ENCODE results near the gene CWC15.
"Not testable (repeated sequence)": the region's sequence is repeated elsewhere in the genome, so short reads cannot be mapped to it uniquely, and the experiment has no call there.

Gene CWC15

GRCh38 chr11:94973099-94973968 is at the start of gene CWC15, which contains the start of gene KDM4D:
Gene CWC15 (minus strand): TSS chr11:94973556. CDS start chr11:94972185, 1,371 bp downstream.
Gene KDM4D (plus strand): TSS chr11:94973709. CDS start chr11:94997373, 23,664 bp downstream.
- DNase-seq: peak; percentile 69

GRCh38 chr11:95021468-95021867 is 48.1 kb upstream of the CWC15 start:
- not testable (repeated sequence) for DNase-seq

- DNase-seq: no peak
Observed at GRCh38 chr11:95016139-95016538, 42.8 kb upstream of the CWC15 start.

GRCh38 chr11:95014184-95014821 is 40.9 kb upstream of the CWC15 start:
- DNase-seq: no peak

- DNase-seq: no peak
Observed at GRCh38 chr11:95011376-95011775, 38.0 kb upstream of the CWC15 start.

- DNase-seq: no peak
Observed at GRCh38 chr11:95005642-95006041, 32.3 kb upstream of the CWC15 start.

- no peak for DNase-seq
Observed at GRCh38 chr11:95003716-95004115, 30.4 kb upstream of the CWC15 start.

- DNase-seq: no peak
Observed at GRCh38 chr11:94998285-94998684, 24.9 kb upstream of the CWC15 start.

GRCh38 chr11:94997437-94997836 is 24.1 kb upstream of the CWC15 start:
- DNase-seq: no peak

DNA sequence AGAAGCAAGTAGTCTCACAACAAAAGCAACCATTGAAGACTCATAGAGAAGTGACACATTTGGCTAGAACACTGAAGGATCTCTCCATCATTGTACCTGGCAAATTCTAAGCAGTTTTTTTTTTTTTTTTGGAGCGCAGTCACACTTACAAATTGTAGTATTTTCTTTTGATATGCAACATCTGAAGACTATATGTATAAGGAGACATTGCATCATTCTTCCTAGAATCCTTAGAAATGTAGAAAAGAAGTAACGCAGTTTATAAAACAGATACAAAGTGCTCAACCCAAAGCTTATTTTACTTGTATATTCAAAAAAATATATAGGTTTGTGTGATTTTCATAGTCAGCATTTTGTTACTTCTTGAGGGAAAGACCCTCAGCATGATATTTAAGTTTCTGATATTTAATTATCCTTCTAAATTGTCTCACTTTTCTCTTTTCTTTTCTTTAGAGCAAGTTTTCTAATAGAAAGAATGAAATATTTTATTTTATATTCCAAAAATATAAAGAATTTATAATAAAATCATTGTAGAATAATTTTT is 20.1 kb upstream of the CWC15 start:
- DNase-seq: no peak

- DNase-seq: no peak
Observed at GRCh38 chr11:94988748-94989147, 15.4 kb upstream of the CWC15 start.

DNA sequence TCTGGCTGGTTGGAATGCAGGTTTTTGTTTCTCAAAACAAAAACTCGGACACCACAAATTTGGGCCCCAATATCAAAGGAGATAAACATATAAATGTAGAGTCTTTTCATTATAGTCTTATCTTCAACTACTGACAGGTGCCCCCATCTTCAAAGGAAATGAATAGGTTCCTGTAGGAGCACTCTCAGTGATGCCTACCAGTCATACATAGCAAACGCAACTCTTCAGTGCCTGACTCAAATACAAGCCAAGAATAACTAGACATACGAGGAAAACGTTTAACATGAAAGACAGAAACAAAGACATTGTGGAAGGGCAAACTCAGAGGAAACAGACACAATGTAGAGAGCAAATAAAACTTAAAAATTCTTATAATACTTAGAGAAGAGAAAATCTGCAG is 14.0 kb upstream of the CWC15 start:
- no peak for DNase-seq

DNA sequence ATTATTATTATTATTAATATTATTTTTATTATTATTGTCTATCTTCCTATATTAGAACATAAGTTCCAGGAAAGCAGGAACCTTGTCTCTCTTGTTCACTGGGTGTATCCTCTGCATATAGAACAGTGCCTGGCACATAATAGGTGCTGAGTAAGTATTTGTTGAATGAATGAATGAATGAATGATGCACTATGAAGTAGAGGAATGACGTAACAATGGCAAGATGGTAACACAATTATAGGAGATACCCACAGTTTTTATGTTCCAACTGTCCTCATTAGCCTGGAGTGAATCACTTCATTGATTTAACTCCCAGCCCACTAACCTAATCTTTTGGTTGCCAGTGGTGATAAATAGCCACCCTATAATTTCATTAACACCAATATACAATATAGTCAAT is 2.2 kb upstream of the CWC15 start:
- no peak for DNase-seq

GRCh38 chr11:94974178-94974577 is 822 bp upstream of the CWC15 start:
- DNase-seq: no peak

DNA sequence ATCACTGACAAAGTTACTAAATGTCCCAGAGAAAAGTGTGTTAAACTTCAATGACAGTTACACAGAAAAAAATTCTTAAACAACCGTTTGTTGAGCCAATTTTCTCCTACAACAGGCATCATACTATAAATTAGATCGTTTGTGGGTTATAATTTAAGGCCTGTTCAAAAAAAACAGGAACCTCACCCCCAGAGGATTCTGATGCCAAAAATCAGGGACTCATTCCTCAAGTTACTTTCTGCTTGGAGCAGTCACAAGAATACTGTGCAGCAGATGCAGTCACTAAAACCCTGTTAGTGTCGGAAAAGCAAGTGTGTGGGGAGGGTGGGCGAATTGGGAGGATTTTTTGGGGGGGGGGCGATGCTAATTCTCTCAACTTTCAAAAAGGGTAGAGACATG is 657 bp downstream of the CWC15 start:
- no peak for DNase-seq

GRCh38 chr11:94968334-94968958 is 4.9 kb downstream of the CWC15 start:
- DNase-seq: no peak

GRCh38 chr11:94964934-94965333 is 8.4 kb downstream of the CWC15 start:
- no peak for DNase-seq

GRCh38 chr11:94961255-94961654 is 12.1 kb downstream of the CWC15 start:
- no peak for DNase-seq

DNA sequence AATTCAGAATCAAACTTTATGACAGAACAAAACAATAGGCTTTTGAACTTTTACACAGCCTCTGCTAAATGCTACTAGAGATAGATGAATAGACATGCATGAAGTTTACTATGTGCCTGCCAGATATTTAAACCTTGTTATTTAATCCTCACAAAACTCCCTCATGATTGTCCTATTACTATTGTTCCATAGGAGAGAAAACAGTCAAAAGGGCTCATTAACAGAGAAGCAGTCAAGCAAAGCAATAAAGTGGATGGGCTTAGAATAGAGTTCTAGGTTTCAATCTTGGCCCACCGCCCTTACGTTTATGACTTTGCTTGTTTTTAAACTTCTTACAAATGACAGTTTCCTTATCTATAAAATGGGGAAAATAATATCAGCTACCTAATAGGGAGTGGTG is 12.9 kb downstream of the CWC15 start:
- DNase-seq: no peak

DNA sequence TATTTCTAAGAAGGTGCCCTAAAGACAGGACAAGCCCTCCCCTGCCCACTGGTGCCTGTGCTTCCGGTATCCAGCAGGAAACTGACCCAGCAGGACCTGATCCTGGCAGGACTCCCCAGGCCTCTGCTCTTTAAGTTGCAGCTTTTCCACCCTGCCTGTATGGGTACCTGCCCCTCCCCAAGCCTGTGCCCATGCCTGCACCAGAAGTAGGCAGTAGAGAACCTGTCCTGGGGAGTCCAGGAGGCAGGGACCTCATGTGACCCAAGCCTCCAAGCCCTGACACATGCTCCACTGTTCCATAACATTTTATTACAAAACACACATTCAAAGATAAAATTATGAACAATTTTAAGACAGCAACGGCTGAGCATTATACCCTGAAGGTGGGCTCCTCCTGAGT is 14.2 kb downstream of the CWC15 start:
- no peak for DNase-seq

DNA sequence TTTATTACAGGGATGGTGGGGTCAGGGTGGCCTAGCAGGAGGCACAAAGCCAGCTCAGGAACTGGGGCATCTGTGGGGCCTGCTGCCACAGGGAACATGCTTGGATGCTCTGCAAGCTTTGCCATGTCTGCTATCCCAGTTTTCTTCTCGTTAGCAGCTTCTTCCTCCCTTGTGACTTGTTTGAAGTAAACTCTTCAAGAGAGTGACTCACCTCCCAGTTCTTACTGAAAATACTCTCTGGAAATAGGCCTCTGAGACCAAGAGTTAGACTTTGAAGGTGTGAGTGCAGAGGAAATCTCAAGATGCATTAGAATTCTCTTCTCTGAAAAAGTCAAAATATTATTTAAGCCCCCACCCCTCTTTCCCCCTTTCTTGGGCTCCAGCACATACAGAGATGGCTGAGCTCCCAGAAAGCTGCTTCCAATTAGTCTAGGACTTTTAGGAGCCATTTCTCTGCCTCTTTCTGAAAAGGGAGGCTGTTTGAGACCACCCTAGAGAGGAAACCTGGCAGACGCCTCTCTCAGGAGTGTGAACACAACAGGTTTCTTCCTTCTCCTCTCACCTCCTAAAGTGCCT is 15.1 kb downstream of the CWC15 start:
- DNase-seq: no peak

GRCh38 chr11:94956963-94957362 is 16.4 kb downstream of the CWC15 start:
- no peak for DNase-seq

DNA sequence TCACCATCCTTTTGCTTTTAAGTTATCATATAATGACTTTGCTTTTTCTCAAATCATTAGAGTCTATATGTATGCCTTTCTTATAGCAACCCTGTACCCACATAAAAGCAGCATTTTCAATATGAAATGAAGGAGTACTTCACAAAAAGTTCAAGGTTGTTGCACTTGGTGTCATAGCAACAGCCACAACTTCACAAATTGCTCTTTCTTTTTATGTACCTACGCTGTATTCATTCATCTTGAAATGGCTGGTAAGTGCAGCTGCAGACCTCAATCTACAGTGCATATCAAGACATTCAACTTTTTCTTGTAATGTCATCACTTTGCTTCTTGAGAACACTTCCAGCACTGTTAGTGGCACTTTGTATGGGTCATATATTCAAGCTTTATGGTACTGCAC is 18.6 kb downstream of the CWC15 start:
- DNase-seq: no peak

Data from GF-D8 (cell line).